ENCODE results near the gene PTDSS2. TPM values are rescaled to one million over a fixed set of nuclear protein-coding genes. Genes with fewer than 3 reads are reported as not detected.

Gene PTDSS2
- total and polyA plus RNA-seq, 2 of the 13 experiments (the other 11 are each of a cell fraction or from before 2014, with no cell fraction given) = 21.7 to 26.4 TPM

DNA sequence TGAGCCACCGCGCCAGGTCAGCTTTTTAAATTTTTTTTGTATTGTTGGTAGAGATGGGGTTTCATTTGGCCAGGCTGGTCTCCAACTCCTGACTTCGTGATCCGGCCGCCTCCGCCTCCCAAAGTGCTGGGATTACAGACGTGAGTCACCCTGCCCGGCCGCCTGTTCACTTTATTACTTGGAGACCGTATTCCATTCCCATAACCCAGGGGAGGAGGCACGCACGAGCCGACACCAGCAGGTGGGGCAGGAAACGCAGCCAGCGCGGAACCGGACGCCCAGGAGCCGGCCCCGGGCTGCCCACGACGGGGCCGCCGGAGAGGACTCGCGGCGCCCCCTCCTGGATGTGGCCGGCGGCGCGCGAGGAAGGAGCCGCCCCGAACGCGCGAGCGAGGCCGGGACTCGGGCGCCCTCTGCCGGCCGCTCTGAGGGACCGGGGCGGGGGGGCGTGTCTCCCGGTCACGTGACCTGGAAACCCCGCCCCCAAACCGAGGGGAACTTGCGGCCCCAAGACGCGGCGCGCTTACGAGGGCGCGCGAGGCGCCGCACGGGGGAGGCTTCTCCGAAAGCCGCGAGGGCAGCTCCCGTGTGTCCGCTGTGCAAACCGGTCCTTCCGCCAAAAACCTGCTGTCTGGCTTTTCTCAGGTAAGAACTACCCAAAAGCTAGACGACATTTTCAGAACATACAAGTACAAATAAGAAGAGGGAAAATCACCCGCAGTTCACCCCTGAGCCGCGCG is 68.6 kb downstream of the PTDSS2 start (continued):
- TF ChIP-seq, protein P1, sequence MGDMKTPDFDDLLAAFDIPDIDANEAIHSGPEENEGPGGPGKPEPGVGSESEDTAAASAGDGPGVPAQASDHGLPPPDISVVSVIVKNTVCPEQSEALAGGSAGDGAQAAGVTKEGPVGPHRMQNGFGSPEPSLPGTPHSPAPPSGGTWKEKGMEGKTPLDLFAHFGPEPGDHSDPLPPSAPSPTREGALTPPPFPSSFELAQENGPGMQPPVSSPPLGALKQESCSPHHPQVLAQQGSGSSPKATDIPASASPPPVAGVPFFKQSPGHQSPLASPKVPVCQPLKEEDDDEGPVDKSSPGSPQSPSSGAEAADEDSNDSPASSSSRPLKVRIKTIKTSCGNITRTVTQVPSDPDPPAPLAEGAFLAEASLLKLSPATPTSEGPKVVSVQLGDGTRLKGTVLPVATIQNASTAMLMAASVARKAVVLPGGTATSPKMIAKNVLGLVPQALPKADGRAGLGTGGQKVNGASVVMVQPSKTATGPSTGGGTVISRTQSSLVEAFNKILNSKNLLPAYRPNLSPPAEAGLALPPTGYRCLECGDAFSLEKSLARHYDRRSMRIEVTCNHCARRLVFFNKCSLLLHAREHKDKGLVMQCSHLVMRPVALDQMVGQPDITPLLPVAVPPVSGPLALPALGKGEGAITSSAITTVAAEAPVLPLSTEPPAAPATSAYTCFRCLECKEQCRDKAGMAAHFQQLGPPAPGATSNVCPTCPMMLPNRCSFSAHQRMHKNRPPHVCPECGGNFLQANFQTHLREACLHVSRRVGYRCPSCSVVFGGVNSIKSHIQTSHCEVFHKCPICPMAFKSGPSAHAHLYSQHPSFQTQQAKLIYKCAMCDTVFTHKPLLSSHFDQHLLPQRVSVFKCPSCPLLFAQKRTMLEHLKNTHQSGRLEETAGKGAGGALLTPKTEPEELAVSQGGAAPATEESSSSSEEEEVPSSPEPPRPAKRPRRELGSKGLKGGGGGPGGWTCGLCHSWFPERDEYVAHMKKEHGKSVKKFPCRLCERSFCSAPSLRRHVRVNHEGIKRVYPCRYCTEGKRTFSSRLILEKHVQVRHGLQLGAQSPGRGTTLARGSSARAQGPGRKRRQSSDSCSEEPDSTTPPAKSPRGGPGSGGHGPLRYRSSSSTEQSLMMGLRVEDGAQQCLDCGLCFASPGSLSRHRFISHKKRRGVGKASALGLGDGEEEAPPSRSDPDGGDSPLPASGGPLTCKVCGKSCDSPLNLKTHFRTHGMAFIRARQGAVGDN (CRISPR knock-in tag; IDR thresholded peaks at IDR 0.05) = peak; percentile 90
- no peak for TF ChIP-seq ZBTB42 (CRISPR knock-in tag; IDR thresholded peaks at IDR 0.05)
- no peak for TF ChIP-seq CBX2 (IDR thresholded peaks at IDR 0.05; ENCODE audit: low read depth, low read length)
- TF ChIP-seq CBX2 (CRISPR knock-in tag; IDR thresholded peaks at IDR 0.05; ENCODE audit: low read depth) = no peak
- peak; percentile 62 for TF ChIP-seq SPEN (CRISPR knock-in tag; IDR thresholded peaks at IDR 0.05; ENCODE audit: low read depth)
- TF ChIP-seq, protein P2, sequence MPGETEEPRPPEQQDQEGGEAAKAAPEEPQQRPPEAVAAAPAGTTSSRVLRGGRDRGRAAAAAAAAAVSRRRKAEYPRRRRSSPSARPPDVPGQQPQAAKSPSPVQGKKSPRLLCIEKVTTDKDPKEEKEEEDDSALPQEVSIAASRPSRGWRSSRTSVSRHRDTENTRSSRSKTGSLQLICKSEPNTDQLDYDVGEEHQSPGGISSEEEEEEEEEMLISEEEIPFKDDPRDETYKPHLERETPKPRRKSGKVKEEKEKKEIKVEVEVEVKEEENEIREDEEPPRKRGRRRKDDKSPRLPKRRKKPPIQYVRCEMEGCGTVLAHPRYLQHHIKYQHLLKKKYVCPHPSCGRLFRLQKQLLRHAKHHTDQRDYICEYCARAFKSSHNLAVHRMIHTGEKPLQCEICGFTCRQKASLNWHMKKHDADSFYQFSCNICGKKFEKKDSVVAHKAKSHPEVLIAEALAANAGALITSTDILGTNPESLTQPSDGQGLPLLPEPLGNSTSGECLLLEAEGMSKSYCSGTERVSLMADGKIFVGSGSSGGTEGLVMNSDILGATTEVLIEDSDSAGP (CRISPR knock-in tag; IDR thresholded peaks at IDR 0.05; ENCODE audit: borderline replicate concordance) = peak; percentile 68
- no peak for TF ChIP-seq ZNF598 (CRISPR knock-in tag; IDR thresholded peaks at IDR 0.05; ENCODE audit: borderline replicate concordance)
- 0 out of 2 replicates have a peak, but pooled peaks have one; percentile 43 for TF ChIP-seq ZNF546 (CRISPR knock-in tag; conservative IDR thresholded peaks at IDR 0.05)
- no peak for TF ChIP-seq ZFP36L1 (CRISPR knock-in tag; IDR thresholded peaks at IDR 0.05)
- no peak for TF ChIP-seq NFKBIZ (CRISPR knock-in tag; IDR thresholded peaks at IDR 0.05)
- no peak for TF ChIP-seq TOPORS (CRISPR knock-in tag; IDR thresholded peaks at IDR 0.05)
- TF ChIP-seq ZBTB20 (CRISPR knock-in tag; IDR thresholded peaks at IDR 0.05; ENCODE audit: borderline replicate concordance, low read depth) = no peak
- no peak for TF ChIP-seq PAF1 (CRISPR knock-in tag; IDR thresholded peaks at IDR 0.05)
- TF ChIP-seq AGO1 (IDR thresholded peaks at IDR 0.05; ENCODE audit: low read depth, low read length, poor library complexity, severe bottlenecking) = peak; percentile 78
- TF ChIP-seq, protein P3, sequence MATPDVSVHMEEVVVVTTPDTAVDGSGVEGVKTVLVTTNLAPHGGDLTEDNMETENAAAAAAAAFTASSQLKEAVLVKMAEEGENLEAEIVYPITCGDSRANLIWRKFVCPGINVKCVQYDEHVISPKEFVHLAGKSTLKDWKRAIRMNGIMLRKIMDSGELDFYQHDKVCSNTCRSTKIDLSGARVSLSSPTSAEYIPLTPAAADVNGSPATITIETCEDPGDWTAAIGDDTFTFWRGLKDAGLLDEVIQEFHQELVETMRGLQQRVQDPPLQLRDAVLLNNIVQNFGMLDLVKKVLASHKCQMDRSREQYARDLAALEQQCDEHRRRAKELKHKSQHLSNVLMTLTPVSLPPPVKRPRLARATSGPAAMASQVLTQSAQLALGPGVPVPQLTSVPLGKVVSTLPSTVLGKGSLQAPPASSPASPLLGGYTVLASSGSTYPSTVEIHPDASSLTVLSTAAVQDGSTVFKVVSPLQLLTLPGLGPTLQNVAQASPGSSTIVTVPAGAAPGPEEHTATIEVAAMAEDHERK (CRISPR knock-in tag; IDR thresholded peaks at IDR 0.05; ENCODE audit: low read depth) = no peak
- peak; percentile 57; the same call in 1 of the 2 replicates for TF ChIP-seq NFKB2 (CRISPR knock-in tag; IDR thresholded peaks at IDR 0.05; ENCODE audit: borderline replicate concordance)
- TF ChIP-seq ZNF441 (CRISPR knock-in tag; IDR thresholded peaks at IDR 0.05; ENCODE audit: borderline replicate concordance) = peak; percentile 60; the same call in 1 of the 2 replicates
- no peak for TF ChIP-seq SIX1 (CRISPR knock-in tag; IDR thresholded peaks at IDR 0.05; ENCODE audit: borderline replicate concordance)
- no peak; the same call in 1 of the 2 replicates for TF ChIP-seq JDP2 (CRISPR knock-in tag; IDR thresholded peaks at IDR 0.05; ENCODE audit: borderline replicate concordance)
- TF ChIP-seq HDAC1 (CRISPR knock-in tag; IDR thresholded peaks at IDR 0.05) = peak; percentile 74
- TF ChIP-seq SUZ12 (IDR thresholded peaks at IDR 0.05; ENCODE audit: low read depth, low read length) = no peak
- no peak for TF ChIP-seq ELF4 (CRISPR knock-in tag; IDR thresholded peaks at IDR 0.05; ENCODE audit: borderline replicate concordance)
